Fibroblast of skin of left quadriceps (primary cell): Measurements from ENCODE around the gene WNT3.
"Not testable (repeated sequence)": the region's sequence is repeated elsewhere in the genome, so short reads cannot be mapped to it uniquely, and the experiment has no call there.

Experiments used
- DNase-seq, 2 experiments: peaks; one replicate each; pipeline ENCODE4 v3.0.0-alpha.2; 2013; ENCODE audit warnings: low read depth in 2 of 2

The WNT3 gene

GRCh38 chr17:46785696-46786095 lies 32.8 kb downstream of the WNT3 start:
- no peak for DNase-seq

DNA sequence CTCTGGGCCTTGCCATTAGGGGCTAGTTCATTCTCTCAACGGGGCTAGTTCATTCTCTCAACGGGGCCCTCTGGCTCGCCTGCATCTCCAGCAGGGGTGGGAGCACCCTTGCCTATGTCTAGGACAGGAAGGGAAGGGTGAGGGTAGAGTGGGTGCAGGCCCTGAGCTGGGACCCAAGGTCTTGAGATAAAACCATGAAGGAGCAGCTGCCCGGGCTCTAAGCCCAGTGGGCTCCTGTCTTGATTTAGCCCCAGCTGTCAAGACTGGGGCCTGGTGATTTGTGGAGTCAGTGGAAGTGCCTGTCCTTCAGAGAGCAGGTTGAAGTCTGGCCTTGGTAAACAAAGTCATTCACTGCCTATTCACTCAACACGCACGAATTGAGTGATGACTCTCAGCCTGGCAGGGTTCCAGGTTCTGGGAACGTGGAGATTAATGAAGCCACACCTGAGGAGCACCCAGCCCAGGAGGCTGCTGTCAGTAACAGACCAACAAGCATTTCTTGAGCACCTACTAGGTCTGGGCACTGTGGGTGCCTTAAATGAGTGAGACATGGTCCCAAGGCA lies 35.4 kb downstream of the WNT3 start:
- no peak for DNase-seq

- DNase-seq: no peak
These were observed 36.1 kb downstream of the WNT3 start for GRCh38 chr17:46782250-46782953.

- DNase-seq: no peak
These were observed 38.5 kb downstream of the WNT3 start for GRCh38 chr17:46780003-46780373.

DNA sequence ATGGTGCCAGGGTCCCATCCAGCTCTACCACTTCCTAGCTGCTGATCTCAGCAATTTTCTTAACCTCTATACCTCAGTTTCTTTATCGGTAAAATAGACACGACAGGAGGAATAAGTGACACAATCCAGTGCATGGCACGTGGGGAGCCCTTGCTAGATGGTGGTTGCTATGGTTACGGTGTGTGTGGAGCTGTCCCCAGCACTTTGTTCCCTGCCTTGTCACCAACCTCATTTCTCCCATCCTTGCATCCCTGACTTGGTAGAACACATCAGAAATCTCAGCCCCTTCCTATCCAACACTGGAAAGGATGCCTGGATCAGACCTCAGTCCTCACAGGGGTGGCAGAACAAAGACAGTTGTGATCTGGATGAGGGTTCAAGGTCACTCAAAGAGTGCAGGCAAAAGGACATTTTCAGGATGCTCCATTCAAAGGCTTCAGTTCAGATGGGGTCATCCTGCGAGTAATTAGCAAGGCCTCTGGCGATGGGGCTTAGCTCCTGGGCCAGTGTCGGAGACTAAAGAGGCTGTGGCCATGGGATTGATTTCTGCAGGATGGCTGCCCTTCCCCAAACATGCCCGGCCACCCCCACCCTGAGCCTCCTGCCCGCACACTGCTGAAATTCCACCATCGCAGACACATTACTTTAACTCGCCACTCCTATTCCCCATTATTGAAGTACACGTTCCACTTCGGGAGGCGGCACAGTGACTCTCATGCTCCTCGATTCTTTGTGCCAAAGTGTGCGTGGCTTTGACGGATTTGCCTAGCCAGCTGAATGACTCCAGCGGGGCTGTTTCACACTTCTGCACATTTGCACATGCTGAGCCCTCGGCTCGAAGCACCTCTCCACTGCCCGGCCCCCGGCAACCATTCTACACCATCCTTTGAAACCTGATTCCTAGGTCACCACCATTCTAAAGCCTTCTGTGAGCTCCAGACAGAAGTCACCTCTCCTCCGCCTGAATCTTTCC lies 40.3 kb downstream of the WNT3 start:
- no peak for DNase-seq

DNA sequence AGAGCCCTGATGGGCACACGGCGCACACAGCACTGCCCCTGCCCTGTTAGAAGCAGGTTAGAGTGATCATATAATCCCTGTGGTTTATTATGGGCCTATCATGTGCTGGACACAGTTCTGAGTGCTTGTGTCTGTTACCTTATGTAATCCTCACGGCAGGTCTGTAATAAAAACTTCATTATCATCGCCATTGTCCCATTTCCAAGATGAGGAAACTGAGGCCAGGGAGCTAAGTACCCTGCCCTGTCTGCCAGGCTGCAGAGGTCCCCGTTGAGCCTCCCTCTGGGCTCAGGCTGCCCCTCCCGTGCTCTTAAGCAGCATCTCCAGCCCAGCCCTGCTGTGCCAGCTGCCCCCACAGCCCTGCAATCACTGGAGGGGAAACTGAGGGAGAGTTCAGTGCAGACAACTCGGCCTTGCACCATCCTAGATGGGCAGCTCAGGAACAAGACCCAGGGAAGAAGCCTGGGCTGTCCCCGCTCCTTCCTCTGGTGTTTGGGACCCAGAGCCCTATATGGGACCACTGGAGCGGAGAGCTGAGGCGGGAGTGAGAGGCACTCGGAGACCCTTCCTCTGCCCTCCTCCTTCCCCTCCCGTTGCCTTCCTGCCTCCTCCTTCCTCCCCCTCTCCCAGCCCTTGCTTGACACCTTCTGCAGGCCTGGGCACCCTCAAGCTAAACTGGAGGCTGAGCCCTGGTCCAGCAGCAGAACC lies 42.0 kb downstream of the WNT3 start:
- DNase-seq: no peak

DNA sequence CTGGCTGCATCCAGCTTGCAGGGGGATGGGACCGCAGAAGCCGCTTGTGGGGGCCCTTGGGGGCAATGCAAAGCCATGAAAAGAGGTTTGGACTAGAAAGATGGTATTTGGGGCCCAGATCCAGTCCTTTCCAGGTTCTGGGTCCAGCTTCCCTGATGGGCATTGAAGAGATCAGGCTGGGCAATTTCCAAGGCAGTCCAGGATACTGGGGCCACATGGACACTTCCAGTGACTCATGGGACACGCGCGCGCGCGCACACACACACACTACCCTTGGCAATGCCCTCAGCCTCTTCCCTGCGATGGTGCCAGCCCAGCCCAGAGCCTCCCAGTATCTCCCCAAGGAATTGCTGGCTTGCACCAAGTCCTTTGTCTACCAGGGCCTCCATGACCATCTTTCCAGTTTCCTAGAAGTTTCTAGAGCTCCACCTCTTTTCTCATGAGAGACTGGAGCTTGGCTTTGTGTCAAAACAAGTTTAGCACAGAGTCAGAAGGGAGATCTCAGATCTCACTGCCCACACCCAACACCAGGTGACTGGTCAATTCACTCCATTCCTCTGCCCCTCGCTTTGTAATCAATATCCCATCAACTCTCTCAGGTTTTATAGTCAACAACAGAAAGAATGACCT lies 44.3 kb downstream of the WNT3 start:
- DNase-seq: no peak

DNA sequence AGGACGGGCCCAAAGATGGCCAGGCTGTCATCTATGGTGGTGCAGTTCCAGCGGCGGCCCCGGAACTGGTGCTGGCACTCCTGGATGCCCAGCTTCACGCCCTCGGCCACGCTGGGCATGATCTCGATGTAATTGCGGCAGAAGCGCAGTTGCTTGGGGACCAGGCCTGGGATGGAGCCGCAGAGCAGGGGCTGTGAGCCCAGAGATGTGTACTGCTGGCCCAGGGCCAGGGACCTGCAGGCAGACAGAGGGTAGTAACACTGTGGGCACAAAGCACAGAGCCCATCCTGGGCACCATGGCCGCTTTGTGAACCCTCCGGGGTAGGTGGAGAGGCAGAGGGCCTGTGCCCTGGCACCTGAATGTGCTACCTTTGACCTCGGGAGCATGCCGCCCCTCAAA lies 44.8 kb downstream of the WNT3 start:
- no peak for DNase-seq

- DNase-seq: no peak
These were observed 45.3 kb downstream of the WNT3 start for GRCh38 chr17:46773221-46773605.

DNA sequence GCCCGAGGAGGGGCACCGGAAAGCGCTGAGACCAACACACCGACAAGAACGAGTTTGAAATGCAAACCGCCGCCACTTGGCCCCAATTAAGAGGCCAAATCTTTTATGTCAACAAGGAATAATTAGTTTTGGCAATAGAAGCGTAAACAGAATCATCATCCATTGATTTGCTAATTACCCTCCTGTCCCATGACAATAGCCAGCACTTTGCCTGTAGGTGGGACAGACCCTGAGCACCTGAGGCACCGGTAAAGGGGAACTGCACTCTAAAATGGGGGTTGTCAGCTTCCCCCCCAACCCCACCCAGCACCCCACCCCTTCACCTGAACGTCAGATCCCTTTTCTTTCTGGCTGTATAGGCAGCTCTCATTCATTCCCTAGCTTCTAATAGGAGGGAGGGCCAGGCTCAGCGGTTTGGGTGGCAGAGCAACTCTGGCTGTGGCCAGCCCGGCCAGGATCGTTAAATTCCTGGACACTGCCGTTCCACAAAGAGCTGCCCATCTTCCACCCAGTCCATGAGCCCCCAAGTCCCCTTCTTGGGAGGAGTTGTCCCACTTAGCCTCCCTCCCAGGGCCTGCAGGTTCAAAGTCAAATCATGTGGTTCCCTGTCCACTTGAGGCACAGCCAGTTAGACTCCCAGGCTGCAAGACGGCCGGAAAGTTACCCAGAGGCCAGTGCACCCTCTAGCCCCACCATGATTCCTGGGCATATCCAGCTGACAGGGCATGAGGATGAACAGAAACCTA lies 45.8 kb downstream of the WNT3 start:
- no peak for DNase-seq

GRCh38 chr17:46771561-46772474 lies 46.7 kb downstream of the WNT3 start:
- DNase-seq: no peak

DNA sequence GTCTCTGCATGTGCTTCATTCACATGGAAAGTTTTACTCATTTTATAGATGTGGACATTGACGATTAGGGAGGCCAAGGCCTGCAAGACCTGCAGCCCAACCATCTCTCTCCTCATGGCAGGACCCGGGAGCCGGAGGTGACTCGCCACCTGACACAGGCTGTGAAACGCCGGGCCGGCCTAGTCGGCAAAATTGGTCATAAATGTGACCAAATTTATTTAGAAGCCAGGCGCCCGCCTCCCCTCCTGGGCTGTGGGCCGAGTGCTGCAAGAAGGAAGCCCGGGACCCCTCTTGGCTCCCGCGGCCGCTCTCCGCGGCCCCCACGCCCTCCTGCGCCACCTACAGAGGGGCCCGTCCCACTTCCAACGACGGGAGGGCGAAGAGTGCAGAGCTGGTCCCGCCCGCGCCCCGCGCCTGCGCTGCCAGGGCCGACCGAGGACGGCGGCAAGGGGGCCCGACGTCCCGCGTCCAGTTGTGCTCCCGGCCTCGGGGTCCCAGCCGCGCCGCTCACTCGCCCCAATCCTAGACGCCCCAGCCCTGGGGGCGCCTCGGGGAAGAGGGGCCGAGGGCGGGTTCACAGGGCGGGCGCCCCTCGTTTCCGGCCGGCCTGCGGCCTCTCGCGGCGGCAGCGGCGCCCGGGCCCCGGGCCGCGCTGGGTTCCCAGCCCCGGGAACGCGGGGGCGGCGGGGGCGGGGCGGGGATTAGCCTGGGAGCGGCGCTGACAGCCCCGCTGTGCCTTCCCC lies 47.5 kb downstream of the WNT3 start:
- no peak for DNase-seq

DNA sequence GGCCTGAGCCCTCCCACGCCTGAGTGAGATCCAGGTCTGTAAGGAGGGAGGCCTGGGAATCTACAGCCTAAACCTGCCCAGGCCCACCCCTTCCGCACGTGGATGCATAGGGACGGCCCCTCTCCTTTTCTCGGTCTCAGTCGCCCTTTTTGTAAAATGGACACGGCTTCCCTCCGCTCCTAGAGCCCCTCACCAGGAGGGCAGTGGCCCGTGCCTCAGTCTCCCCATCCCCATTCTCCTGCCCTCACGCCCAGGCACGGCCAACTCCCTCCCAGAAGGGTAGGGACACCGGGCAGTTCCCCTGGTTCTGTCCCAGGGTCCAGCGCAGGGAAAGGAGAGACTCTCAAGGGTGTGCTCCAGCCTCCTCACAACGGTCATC lies 48.1 kb downstream of the WNT3 start:
- no peak for DNase-seq

DNA sequence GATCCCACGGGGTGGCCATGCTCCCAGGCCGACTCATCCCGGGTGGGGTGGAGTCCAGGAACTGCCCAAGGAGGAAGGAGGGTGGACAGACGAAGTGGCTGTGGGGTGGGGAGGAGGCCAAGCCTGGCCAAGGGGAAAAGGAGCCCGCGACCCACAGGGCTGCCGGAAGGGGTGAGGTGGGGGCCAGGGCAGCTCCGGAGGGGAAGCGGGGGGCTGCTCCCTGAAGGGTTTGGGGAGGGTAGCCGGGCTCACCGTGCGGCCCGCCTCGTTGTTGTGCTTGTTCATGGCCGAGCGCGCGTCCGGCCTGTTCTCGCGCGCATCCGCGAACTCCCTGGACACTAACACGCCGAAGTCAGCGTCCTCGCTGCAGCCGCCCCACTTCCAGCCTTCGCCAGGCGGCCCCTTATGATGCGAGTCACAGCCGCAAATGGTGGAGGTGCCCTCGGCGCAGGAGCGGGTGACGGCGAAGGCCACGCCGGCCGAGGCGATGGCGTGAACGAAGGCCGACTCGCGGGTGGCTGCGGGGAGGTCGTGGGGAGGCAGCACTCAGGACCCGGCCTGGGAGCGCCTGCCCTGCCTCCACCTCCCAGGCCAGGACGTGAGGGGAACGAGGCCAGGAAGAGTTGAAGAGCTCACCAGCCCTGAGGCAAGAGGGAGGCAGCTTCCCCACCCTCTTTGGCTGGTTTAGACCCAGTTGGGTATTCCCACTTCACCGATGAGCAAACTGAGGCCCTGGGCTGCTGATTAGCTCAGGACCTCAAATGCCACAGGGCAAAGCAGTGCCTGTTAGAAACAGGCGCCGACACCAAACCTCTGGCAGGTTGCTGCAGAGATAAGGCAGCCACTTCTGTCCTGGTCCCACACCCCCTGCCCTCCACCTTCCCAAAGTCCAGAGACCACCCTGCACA lies 48.7 kb downstream of the WNT3 start:
- no peak for DNase-seq

GRCh38 chr17:46768896-46769295 lies 49.6 kb downstream of the WNT3 start:
- DNase-seq: not testable (repeated sequence)

GRCh38 chr17:46768540-46768870 lies 50.0 kb downstream of the WNT3 start:
- no peak for DNase-seq

DNA sequence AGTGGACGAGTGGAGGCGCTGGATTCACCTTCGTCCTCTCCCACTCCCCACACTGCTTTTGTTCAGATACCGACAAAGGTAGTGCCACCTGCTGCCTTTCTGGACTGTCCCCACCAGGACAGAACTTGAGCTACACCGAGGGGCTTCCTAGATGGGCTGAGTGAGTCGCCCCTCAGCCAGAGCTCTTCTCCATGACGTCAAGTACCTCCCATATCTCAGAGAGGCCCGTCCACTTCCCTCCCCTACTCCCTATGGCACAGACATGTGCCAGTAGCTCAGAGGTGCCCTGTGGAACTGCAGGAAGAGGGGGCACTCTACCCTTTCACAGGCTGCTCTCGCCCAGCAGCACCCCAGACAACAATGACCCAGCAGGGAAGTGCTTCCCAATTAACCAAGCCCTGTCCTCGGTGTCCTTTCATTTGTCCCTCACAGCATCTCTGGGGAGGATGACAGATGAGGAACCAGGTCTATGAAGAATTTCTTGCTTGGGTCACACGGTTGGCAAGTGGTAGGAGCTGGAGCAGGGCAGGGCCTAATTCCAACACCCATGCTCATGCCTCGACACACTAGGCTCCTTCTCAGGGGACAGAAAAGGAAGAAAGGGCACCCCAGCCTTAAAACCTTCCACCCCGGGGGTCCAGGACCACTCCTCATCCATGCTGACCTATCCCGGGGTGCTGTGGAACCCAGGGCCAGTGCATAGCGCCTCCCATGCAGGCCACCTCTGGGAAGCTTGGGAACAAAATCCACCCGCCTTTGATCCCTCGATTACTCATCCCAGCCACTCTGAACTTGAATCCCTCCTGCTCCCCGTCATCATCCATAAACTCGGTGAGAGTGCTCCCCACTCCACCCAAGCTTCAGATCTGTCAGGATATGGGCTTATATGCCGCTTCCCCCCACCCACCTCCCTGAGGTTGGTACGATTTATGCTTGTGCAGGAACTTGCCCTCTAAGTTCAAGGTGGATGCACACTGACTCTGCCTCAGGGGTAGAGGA lies 51.7 kb downstream of the WNT3 start:
- no peak for DNase-seq
